ENCODE measurements around the gene ZNF385D.
A peak's percentile ranks its signal among the peaks of the same experiment; 100 is the strongest.
"Not testable (repeated sequence)": the region's sequence is repeated elsewhere in the genome, so short reads cannot be mapped to it uniquely, and the experiment has no call there.

ZNF385D gene

DNA sequence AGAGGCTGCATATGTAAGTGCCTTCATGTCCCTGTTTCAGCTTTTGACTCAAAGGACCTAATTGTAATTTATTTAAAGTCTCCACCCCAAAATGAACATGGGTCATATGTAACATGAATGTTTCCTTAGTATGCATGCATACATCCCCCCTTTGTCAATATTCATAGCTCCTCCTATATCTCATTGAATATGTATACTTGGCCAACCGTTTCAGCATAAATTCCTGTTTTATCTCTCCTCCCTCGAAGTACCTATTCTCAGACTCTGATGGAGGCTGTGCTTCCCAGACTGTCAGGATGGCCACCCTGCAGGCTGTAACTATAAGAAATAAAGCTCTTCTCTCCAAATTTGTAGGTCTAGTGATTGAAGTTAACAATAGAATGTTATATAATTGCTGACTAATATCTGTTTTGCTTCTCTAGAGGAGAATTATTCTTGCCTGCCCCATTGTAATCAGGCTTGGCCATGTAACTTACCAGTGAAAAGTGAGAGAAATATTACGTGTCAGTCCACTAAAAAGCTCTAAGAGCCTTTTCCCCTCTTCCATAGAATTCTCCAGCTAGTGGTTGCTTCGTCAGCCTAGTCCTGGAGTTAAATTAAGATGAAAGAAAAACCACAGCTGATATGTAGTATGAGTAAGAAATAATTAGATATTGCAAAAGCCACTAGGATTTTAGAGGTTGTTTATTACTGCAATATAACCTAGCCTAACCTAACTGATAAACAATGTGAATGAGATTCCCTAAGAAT, 245.1 kb downstream of the ZNF385D start:
- no peak for DNase-seq

DNA sequence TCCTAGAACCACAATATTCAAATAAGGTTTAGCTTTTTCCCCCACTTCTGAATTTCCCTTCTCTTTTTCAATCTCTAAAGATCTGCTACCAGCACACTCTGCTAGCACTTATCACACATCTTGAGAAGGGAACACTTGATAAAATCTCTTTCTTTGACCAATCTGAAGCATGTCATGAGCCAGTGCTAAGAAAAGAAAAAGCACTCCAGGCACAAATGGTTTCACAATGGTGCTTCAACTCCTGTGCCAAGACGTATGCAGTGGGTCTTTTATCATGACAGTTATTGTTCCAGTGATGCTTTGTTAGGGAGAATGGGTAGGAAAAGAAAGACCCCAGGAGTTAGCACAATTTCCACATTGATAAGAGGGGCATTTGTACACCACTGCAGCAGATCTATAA, 248.4 kb downstream of the ZNF385D start:
- DNase-seq: no peak

DNA sequence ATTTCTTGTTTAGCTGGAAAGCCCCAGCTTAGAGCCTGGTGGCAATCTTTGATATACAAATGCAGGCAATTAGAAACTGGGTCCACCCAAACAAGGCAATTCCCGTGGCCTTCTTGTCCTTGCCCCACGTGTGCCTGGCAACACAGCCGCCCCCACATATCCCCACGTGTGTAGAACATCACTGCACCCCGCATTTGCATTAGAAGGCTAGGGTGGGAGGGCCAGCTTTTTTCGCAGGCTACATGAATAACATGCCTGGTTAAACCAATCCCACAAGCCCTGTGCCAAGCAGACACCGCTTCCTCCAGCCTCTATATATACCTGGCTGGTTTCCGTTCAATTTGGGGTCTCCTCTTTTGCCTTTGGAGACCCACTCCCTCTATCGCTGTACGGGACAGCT, 250.2 kb downstream of the ZNF385D start:
- DNase-seq: no peak

DNA sequence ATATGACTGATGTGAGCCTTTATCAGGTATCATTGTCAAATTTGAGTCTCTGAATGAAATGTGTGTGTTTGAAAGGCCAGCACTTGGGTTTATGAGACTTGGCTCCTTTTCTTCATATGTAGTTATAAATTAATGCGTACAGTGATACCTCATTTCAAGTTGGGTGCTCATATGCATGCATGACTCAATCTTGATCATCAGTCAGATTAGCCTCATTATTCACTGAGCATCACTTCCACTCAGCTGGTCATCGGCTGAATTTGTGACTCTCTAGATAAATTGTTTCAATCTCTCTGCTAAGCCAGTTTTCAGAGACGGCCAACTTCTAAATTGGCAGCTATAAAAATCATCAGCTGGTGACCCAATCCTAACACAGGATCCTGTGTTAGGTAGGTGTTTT, 260.3 kb downstream of the ZNF385D start:
- not testable (repeated sequence) for DNase-seq

DNA sequence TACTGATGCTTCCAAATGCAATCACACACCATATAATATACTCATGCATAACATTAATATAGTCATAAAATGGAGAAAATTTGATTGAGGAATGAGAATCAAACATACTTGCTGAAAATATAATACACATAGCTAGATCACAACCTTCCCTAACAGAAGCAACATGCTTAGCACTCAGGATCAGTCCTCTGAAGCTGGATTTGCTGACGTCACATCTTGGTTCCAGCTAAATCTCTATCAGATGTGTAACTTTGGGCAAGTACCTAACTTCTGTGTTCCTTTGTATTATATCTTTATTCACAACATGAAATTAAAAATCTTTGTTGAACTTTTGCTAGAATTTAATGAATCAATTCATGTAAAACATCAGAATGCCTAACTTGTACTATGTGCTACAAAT, 263.5 kb downstream of the ZNF385D start:
- DNase-seq: no peak

DNA sequence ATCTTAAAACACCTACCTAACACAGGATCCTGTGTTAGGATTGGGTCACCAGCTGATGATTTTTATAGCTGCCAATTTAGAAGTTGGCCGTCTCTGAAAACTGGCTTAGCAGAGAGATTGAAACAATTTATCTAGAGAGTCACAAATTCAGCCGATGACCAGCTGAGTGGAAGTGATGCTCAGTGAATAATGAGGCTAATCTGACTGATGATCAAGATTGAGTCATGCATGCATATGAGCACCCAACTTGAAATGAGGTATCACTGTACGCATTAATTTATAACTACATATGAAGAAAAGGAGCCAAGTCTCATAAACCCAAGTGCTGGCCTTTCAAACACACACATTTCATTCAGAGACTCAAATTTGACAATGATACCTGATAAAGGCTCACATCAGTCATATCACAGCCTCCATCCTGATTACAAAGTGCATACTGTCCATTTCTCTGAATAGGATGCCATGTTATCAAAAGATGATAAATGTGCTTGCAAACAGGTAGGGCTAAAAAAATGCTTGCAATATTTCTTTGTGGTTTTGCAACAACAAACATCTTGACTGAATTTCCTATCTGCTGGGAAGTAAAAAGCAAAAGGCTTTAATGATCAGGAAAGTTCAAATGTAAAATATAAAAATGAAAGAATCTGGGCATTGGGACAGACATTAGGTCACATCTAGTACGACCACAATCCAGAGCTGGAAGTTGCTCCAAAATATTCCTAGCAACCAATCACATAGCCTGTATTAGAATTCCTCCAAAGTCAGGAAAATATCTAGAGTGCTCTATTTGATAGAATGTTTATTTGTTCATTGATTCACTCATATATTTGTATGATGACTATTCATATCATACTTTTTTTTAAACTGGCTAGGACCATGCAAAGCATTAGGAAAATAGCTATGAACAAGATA, 264.7 kb downstream of the ZNF385D start:
- DNase-seq: not testable (repeated sequence)

DNA sequence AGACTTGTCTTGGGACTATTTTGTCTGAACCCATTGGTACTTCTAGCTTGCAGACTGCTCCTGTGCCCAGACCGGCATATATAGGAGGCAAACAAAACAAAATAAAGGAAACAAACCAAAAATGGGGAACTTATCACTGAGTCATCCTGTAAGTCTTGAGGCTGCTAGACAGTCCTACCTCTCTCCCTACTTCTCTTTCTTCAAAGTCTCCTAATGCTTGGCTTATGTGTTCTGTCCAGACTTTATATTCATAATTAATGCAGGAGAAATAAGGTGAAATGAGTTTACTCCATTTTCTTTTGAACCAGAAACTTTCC, 266.2 kb downstream of the ZNF385D start:
- no peak for DNase-seq

DNA sequence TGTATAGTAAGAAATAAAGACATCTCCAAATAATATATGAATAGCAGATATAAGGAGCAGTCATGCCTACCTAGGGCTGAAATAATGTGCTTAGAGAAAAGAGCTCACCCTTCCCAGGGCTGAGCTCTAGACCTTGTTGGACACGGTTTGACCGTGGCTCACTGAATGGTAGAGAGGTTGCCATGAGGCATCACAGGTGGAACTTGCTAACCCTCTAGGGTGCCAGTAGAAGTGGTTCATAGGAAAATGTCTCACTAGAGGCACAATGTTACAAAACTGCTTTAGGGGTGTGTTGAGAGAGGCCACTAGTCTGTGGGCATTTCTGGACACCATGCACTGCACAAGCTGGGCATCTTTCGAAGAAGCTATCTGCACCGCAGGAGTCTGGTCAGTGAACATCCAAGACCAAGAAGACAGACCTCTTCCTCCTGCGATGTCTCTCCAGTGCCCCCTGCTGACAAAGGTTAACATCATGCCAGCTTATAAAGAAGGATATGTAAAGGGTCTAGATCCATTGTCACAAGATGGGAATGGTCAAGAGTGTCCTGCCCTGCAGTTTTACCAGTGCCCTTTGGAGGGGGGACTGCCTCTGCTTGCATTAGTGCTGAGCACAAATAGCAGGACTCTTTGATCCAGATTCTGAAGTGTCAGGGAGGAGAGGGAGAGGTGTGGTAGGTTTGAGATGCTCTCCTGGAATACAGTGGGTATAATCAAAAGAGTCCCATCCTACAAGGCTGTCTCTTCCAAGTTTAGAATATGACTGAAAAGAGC, 266.8 kb downstream of the ZNF385D start:
- peak; percentile 58 for DNase-seq

DNA sequence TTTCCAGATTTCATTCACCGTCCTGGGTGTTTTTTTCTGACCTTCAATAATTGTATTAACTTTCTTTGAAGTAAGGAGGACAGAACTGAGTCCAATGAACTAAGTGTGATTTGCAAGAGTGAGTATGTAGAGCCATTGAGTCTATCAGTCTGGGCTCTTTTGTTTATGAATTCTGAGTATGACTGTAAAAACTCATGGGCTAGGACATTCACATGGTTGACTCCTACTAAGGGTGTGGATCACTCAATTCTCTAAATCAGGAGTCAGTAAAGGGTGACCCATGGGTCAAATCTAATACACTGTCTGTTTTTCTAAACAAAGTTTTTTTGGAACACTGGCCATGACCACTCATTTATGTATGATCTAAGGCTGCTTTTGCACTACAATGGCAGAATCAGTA, 269.0 kb downstream of the ZNF385D start:
- no peak for DNase-seq

DNA sequence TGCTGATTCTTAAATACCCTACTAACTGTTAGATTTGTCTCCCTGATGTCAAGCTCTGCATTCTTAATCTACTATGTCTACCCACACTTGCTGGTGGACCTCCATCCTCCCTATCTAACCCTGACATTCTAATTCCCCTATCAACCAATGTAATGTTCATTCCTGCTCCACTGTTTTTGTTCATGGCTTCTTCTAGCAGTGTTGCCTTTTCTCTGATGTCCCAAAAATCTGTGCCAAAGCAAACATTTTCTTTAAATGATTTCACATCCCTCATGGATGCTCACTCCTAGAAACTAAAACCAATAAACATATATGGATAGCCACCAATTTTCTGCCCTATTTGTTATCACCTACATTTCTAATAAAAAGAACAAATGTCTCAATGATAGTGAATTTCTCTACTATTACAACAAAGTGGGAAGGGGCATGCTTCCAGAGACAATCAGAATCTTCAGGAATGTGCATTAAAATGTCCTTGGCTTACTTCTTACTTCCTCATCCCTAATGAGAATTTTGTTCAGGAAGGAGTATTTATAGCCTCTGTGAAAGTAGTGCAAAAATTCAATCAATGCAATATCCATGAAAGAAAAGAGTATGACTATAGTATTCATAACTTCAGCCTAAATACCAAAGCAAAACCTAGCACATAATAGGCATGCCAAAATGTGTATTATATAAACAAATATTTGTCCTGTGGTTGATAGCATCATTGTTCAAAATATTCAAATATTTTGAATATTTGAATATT, 273.3 kb downstream of the ZNF385D start:
- no peak for DNase-seq

DNA sequence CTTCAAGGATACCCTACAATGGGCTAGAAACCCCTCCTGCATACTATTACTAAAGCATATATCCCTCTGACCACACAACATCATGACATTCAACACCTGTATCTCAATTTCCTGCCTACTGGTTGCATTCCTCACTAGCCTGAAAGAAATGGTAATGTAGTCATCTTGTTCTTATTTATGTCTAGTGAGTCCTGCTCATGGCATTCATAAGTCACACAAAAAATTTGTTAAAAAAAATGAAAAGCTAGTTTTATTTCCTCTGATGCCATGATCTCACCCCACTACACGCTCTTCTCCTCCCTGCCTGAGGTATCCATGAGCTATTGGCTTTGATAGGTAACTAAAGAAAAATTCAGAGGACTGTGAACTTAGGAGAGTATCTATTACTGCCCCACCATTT, 284.5 kb downstream of the ZNF385D start:
- DNase-seq: peak; percentile 2

DNA sequence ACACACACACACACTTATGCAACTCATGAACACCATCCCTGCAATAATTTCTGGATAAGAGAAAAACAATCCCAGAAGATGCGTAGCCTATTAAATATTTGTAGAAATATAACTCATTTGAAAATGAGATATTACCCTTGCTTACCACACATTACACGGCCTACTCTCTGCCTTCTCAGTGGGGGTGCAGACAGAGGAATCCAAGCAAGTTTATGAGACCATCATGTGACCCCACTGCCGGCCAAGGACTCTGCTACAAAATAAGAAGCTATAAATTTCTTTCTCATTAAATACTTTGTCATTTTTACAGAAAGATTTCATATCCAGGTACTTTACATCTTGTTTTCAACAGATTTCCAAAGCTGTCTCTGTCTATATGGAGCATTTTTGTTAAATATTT, 286.3 kb downstream of the ZNF385D start:
- DNase-seq: no peak

DNA sequence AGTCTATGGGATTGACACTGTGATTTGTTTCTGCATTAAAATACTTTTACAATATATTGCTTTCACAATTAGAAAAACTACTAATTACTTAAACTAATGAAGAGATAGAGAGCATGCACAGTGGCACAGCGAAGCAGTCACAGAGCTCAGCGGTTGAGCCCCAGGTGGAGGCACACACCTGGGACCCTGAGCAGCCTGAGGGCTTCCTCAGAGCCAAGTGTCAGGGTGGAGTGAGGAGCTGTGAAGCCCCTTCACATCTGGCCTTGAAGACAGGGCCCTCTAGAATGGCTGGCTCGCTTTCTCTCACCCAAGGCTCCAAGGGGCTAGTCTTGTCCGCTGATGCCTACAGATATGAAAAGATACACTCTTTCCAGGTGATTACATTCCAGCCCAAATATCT, 287.7 kb downstream of the ZNF385D start:
- no peak for DNase-seq

DNA sequence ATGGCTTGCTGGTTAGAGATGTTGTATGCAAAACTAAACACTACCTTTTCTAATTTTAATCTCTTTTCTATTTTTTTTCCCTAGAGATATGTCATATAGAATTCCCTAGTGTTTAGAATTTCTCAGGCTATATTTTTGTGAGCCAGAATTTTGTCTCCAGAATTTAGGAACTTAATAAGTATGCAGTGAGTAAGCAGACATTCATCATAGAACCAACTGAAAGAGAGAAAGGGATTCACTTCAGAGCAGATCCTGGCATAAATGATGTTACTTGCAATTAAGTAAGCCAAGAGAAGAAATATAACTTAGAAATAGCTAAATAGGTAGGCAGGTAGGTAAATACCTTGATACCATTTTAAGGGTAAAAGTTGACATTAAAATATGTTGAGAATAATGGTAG, 288.9 kb downstream of the ZNF385D start:
- DNase-seq: no peak

DNA sequence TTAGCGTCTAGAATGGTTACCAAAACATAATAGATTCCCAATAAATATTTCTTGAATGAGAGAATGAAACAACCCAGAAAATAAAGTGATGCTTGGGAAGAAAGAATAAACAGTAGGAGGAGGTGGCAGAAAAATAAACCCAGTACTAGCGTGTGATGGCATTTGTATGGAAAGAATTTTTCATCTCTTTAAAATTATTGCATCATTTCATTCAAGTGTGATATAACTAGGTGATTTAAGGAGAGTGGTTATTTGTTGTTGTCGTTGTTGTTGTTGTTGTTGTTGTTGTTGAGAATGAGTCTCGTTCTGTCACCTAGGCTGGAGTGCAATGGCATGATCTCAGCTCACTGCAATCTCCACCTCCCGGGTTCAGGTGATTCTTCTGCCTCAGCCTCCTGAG, 293.9 kb downstream of the ZNF385D start:
- no peak for DNase-seq

DNA sequence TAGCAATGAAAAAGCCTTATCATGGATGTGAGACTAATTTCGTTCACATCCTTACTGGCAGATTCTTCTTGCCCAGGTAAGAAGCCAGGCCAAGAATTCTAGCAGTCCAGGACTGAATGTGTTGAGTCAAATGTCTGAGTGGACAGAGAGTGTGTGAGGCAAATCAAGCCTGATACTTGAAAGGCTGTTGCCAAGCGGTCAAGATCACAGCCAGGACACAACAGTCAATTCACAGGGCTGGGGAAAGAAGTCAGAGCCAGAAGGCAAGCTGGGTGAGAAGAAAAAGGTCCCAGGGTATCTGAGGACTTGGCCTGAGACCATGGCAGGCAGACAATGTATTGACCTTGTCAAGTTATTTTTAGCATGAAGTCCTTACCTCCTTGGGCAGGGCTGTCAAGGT, 301.3 kb downstream of the ZNF385D start:
- DNase-seq: no peak

DNA sequence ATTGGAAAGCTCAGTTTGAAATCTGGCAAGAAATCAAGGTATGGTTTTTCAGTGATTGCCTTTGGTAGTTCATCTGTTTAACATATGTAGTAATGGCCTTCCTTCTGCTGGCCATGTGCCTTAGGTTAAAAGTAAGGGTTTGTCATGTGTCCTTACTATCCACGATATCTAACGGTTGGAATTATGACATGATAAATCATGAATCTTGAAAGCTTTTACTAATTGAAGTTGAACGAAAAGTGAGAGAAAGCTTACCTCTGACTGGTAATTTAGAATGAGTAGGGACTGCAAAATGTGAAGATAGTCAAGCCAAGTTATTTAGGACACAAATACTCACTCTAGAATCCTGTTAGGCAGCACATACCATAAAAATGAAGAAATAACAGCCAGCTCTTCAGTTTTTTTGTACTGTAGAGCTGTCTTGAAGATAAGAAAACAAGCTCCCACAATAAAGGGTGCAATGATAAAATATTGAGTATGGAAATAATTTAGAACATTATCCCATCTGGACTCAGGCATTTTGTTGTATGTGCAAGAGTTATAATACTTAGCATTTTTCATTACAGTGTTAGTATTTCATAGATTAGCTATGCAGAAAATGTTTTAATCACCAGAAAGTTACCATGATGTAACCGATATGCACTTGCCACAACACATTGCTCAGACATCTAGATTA, 303.4 kb downstream of the ZNF385D start:
- DNase-seq: peak; percentile 74

DNA sequence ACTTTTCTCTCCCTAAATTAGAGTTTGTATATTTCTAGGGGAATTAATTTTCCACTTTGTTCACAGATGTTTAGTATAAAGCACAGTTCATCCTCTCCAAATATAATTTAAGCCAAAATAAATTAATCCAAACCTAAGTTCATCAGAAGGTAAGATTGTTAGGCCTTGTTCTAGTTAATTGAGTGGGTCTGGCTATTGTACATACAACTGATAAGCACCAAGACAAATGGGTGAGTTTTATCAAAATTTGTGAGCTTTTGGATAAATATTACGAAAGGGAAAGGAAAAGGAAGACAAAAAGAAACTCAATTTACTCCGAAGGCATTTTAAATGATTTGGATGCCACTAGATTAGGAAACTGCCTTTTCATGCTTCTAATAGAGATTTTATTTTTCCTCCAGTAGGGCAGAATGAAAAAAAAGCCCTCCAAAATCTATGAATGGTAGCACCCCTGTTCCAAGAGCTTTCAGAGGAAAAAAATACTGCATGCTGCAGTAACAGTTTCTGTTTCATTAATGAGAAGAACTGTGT, 304.0 kb downstream of the ZNF385D start:
- DNase-seq: no peak

DNA sequence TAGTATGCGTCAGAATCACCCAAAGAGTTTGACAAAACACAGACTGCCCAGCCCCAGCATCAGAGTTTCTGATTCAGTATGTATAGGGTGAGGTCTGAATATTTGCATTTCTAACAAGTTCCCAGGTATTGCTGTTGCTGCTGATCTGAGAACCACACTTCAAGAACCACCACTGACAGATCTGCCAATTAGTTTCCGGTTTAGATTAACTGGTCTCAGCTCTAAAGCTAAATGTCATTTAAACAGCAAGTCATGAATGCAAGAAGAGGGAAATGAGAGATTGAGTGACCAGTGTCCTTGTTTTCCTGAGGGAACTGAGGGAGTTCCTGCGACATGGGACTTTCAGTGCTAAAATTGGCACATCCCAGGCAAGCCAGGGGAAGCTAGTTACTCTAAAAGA, 305.0 kb downstream of the ZNF385D start:
- no peak for DNase-seq

DNA sequence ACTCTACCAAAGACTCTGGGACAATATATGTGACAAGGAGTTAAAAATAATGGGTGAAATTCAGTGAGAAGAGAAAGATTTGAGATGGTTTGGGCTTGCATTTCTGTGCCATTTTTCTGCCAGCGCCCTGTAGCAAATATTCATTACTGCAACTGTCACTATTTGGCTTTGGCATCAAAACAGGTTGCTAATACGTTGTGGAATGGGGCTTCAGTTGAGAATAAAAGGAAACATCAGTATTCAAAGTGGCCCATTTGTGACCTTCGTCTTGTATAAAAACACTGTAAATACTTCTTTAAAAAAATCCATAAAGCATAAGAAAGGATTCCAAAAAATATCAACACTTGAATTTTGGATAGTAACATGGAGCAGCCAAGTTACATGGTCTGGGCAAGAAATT, 309.2 kb downstream of the ZNF385D start:
- no peak for DNase-seq

DNA sequence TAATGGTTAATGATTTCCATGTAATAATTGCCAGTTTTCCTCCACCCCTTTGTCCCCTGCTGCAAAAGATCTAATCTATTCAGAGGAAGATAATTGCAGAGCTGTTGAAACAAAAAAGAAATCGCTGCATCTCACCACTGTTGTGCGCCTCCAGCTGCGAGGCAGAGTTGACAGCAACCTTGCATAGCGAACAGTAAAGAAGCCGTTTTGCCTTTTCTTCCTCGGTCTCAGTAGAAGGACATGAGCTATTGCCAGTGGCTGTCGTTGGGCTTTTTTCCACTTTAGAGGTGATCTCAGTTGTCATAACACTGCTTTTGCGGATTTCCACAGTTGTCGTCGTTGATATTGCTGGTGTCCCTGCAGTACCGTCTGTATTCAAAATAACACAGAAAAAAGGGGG, 314.2 kb downstream of the ZNF385D start:
- DNase-seq: no peak

DNA sequence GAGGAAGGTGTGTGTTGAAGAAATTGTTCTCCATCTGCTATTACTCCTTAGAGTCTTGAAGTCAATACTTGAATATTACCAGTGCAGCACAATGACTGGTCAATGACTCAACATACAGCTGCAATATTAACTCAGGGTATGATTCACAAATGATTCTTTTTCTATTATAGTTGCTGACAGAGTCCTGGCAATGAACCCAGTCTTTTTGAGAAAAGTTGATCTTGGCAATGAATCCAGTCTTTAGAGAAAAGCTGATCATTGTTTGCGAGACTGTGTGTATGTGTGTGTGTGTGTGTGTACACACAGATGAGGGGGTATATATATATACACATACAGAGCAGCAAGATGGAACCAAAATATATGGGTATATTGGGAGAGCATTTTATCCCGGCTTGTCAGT, 315.1 kb downstream of the ZNF385D start:
- DNase-seq: peak; percentile 87
